GM19372 (cell line): ENCODE measurements around the gene PPP1R9B.
A peak's percentile ranks its signal among the peaks of the same experiment; 100 is the strongest.

Source experiments
- ATAC-seq: cut with Tn5 transposase; IDR thresholded peaks from one replicate; pipeline ENCODE4 v1.9.1; 2021; ENCODE audit warnings: mild to moderate bottlenecking, low read depth, moderate library complexity; ENCODE audit not compliant: unreplicated experiment

PPP1R9B gene, protein sequence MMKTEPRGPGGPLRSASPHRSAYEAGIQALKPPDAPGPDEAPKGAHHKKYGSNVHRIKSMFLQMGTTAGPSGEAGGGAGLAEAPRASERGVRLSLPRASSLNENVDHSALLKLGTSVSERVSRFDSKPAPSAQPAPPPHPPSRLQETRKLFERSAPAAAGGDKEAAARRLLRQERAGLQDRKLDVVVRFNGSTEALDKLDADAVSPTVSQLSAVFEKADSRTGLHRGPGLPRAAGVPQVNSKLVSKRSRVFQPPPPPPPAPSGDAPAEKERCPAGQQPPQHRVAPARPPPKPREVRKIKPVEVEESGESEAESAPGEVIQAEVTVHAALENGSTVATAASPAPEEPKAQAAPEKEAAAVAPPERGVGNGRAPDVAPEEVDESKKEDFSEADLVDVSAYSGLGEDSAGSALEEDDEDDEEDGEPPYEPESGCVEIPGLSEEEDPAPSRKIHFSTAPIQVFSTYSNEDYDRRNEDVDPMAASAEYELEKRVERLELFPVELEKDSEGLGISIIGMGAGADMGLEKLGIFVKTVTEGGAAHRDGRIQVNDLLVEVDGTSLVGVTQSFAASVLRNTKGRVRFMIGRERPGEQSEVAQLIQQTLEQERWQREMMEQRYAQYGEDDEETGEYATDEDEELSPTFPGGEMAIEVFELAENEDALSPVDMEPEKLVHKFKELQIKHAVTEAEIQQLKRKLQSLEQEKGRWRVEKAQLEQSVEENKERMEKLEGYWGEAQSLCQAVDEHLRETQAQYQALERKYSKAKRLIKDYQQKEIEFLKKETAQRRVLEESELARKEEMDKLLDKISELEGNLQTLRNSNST

GRCh38 chr17:50150354-50151040 lies at the start of gene PPP1R9B:
Gene PPP1R9B, minus strand, starts transcription at chr17:50150677. Its CDS starts 164 bp downstream, at chr17:50150513.
- ATAC-seq, result no peak

- ATAC-seq, result peak; percentile 54
These were observed 49.5 kb upstream of the PPP1R9B start for GRCh38 chr17:50199803-50200456.

DNA sequence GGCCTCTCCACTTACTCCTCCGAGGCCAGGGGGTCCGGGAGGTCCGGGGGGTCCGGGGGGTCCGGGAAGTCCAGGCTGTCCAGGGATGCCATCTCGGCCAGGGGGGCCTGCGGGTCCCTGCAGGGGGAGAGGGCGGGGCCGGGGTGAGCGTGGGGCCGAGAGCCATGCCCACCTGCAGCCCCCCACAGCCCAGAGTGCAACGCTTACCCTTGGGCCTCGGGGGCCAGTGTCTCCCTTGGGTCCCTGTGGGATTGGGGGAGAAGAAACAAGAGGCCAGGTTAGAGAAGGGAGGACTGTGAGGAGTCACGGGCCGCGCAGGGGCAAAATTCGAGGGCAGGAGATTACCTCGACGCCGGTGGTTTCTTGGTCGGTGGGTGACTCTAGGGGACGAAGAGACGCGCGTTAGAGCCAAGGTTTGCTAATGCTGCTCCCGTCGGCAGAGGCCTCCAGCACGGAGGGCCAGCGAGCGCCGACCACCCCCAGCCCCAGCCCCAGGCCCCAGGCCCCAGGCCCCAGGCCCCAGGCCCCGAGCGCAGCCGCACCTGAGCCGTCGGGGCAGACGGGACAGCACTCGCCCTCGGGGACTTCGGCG lies 48.8 kb upstream of the PPP1R9B start:
- no peak for ATAC-seq

DNA sequence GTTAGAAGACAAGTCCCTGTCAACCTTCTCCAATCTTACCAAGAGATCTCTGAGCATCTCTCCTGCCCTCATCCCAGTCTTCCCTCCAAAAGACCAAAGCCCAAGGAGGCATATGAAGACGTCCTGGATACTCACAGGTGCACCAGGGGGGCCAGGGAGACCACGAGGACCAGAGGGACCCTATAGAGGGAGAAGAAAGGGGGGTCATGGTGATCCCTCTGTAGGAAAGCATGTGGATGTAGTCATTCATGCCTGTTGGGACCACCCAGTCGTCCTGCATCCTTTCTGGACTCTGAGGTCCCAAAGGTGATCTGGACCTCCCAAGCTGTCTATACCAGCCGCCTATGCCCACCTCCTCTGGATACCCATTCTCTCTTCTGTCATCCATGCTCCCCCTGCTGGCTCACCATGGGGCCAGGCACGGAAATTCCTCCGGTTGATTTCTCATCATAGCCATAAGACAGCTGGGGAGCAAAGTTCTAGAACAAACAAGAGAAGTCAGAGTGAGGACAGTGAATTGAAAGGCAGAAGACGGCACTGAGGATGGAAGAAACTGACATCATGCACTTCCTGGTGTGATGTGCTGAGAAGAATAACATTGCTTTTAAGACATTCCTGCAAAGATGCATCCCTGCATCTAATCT lies 47.7 kb upstream of the PPP1R9B start:
- ATAC-seq, result no peak

GRCh38 chr17:50196826-50197225 lies 46.3 kb upstream of the PPP1R9B start:
- ATAC-seq, result no peak

- no peak for ATAC-seq
These were observed 45.6 kb upstream of the PPP1R9B start for GRCh38 chr17:50196036-50196435.

DNA sequence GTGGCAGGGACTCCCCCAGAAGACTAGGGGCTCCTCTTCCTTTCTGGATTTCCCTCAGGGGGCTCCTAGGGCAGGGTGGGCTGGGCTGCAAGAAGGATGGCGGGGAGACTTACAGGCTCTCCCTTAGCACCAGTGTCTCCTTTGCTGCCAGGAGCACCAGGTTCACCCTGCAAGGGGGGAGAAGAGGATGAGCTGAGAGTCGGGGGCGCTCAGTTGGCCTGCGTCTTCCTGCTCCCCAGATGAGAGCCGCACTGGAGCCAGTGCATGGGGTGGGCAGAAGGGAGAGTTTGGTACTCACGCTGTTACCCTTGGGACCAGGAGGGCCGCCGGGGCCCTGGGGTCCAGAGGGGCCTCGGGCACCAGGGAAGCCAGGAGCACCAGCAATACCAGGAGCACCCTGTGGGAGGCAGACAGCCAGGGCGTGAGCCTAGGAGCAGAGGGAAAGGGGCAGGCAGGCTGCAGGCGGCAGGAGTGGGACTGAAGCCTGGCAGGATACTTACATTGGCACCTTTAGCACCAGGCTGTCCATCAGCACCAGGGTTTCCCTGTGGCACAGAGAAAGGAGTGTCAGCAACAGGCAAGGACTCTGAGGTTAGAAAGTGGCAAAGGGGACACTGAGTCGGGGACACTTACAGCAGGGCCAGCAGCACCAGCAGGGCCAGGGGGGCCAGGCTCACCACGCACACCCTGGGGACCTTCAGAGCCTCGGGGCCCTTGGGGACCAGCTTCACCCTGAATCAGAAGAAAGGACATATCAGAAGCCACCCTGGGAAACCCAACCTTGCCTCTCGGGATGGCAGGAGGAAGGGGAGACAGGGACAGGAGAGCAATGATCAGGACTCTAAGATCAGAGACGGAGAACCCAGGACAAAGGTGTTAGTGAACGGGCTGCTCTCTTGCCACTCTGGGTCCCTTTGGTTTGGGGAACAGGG lies 44.7 kb upstream of the PPP1R9B start:
- ATAC-seq, result no peak

DNA sequence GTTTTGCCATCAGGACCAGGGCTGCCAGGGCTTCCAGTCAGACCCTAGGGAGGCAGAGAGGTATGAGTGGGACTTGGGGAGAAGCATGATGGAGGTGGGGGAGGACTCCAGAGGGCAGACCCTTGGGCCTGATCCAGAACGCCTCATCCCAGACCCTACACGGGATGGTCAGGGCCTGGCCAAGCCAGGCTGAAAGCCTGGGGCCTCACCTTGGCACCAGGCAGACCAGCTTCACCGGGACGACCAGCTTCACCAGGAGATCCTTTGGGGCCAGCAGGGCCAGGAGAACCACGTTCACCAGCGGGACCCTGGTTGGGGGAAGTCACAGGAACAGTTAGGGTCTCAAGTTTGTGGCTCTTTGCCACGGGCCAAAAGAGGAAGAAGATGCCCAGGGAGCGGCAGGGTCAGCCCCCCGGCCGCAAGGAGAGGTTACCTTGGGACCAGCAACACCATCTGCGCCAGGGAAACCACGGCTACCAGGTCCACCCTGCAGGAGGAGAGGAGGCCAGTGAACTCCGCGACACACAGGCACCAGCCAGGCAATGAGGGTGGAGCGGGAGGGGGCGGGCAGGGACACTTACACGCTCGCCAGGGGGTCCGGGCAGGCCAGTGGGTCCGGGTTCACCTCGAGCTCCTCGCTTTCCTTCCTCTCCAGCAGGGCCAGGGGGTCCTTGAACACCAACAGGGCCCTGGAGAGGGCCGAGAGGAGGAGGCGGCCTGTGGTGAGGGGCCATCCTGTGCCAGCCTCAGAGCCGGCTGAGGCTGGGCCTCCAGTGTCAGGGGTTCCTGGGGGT lies 43.9 kb upstream of the PPP1R9B start:
- ATAC-seq, result no peak

GRCh38 chr17:50192618-50193291 lies 42.3 kb upstream of the PPP1R9B start:
- no peak for ATAC-seq

- no peak for ATAC-seq
These were observed 41.7 kb upstream of the PPP1R9B start for GRCh38 chr17:50192144-50192617.

DNA sequence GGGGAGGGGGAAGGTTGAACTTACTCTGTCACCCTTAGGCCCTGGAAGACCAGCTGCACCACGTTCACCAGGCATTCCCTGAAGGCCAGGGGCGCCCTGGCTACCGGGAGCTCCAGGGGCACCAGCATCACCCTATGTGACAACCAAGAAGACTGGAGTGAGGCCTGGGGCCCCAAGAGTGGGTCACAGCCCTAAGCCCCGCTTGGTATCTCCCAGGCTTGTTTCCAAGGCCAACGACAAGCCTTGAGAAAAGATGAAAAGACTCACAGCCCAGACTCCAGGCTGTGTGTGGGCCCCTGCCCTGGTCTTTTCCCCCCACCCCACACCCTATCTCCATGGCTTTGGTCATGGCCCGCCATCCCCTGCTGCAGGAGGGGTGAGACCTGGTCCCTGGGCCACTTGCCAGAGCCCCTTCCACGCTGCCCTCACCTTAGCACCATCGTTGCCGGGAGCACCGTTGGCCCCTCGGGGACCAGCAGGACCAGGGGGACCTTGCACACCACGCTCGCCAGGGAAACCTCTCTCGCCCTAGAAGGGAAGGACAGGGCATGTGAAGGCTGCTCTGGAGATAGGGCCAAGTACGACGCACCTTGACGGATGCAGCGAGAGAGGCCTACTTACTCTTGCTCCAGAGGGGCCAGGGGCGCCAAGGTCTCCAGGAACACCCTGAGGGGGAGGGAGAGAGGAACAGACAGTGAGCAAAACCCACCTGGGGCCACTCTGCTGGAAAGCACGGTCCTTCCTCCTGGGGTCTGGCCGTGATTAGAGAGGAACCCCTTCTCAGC lies 41.1 kb upstream of the PPP1R9B start:
- ATAC-seq, result no peak

DNA sequence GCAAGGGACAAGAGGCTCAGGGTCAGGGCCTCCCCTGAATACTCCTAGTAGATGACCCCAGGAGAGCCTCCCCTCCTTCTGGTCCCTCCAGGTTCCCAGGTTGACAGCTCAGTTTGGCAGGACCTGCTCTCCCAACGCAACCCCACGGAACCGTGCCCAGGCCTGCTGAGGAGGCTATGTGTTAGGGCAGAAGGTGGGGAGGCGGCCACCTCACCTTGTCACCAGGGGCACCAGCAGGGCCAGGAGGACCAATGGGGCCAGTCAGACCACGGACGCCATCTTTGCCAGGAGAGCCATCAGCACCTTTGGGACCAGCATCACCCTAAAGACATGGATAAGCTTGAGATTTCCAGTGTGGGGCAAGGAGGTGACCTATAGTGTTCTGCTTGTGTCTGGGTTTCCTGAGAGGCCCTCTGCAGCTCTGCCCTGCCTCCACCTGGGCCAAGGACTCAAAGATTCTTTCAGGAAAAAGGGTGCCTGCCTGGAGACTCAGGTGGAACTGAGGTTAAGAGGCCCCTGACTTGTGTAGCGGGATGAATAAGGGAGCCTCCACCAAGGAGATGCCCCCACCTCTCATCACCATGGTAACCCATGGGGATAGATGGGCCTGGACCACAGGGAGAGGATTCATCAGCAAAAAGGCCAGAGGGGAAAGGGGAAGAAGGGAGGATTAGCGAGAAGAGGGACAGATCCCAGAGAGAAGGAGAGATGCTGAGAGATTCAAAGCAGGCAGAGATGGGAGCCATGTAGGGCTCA lies 40.3 kb upstream of the PPP1R9B start:
- no peak for ATAC-seq

DNA sequence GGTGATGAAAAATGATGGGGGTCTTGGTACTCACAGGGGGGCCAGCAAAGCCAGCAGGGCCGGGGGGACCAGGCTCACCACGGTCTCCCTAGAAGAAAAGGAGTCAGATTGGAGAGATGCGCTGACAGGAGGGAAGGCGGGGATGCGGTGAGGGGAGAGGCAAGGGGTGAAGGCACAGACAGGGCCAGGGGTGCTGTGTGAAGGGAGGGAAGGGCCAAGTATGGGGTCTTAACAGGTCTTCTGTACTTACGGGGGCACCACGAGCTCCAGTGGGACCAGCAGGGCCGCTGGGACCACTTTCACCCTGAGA lies 39.8 kb upstream of the PPP1R9B start:
- no peak for ATAC-seq

DNA sequence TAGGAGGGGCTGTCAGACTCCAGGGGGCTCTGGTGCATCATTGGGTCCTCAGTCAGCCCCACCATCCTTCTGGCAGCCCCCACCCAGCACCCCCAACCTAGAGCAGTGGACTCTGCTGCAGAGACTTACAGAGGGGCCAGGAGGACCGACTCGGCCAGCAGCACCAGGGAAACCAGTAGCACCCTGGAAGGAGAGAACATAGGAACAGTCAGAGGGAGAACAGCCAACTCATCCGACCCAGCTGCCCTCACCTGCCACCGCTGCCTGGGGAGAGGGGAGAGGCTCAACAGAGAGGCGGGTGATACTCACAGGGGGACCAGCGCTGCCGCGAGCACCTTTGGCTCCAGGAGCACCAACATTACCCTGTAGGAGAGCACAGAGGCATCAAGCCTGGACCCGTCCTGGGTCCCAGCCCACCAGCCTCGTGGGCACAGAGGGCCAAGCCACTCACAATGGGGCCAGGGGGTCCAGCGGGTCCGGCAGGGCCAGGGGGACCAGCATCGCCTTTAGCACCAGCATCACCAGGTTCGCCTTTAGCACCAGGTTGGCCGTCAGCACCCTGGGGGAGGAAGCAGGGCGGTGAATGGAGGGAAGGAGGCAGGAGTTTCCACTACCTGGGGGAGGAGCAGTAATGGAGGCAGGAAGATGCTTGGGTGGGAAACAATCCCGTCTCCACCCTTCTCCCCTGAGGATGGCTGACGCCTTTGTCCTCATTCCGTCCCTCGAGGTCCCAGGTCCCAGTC lies 39.2 kb upstream of the PPP1R9B start:
- ATAC-seq, result no peak

GRCh38 chr17:50188921-50189549 lies 38.6 kb upstream of the PPP1R9B start:
- no peak for ATAC-seq
